GM19328 (cell line): ENCODE measurements around the gene PODXL.
"Not testable (repeated sequence)": the region's sequence is repeated elsewhere in the genome, so short reads cannot be mapped to it uniquely, and the experiment has no call there.

Source experiments
- ATAC-seq: cut with Tn5 transposase; IDR thresholded peaks from one replicate; pipeline ENCODE4 v1.9.1; 2021; ENCODE audit warnings: mild to moderate bottlenecking, moderate library complexity; ENCODE audit not compliant: unreplicated experiment

Gene PODXL

GRCh38 chr7:131538813-131539179 lies 17.6 kb downstream of the PODXL start:
- no peak for ATAC-seq

GRCh38 chr7:131538071-131538812 lies 18.2 kb downstream of the PODXL start:
- no peak for ATAC-seq

DNA sequence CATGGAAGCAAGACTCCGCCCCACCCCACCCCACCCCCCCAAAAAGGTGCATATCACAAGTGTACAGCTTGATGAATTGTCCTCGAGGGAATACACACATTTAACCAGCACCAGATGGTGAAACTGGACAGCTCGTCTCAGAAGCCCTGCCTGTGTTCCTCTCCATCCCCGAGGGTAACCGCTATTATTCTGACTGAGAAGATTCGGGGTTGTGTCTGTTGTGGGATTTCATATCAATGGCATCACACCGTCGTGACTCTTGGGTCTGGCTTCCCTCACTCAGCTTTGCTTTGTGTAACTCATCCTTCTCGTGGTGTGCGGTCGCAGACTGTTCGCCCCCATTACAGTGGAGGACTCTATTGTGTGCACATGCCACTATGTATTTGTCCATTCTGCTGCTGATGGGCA lies 18.9 kb downstream of the PODXL start:
- ATAC-seq, result no peak

GRCh38 chr7:131536361-131536849 lies 20.0 kb downstream of the PODXL start:
- ATAC-seq, result no peak

DNA sequence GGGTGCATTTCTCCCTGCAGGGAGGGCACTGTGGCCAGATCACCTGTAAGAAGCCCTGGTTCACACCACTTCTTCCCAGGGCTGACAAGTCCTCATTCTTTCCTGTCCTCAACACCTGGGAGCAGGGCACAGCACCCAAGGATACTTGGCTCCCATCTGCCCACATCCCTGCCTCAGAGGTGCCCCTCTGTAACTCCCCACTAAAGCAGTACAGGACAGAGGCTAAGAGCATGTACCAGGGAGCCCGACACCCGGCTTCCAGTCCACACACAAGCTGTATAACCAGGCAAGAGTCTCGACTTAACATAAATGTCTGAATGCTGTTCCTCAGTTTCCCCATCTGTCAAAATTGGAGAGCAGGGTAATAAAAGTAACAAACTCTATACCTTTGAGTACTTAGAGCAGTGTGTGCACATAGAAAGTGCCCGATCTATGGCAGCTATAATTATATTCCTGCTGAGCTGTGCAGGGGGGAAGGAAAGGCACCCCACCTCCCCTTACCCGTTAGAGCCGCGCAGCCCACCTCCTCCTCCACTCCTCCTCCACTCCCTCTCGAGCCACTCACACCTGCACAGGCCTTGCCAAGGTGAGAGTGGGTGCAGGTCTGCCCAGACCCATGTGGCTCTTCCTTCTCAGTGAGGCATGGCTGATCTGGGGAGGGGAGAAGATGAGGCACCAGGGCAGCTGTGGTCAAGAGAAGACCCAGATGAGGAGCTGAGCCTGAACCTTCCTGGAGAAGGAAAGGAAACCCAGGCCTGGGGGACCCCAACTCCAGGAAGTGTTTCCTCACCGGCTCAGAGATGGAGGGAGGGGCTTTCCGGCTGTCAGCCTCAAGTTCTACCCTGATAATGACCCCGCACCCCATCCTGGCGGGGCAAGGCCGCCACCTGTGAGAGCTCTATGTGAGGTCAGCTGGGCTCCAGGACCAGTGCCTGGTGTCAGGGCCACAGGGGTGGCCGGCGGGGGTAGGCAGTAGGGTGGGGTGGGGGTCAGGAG lies 22.6 kb downstream of the PODXL start:
- no peak for ATAC-seq

DNA sequence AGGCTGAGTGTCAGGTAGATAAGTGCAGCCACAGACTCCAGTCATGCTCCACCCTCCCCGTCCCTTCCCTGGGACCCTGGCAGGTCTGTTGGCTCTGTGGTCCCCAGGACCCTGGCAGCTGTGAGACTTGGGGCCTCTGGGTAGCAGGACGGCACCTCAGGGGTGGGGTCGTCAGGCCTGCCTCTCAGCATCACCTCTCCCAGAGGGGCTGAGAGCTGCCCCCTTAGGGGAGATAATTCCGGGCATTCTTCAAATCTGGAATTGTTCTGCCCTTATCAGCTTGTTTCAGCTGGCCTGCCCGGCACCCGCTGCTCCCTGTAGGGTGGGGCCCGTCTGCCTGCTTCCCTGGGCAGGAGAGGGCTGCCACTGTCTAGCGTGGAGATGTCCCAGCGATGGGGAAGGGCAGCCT lies 23.3 kb downstream of the PODXL start:
- ATAC-seq, result no peak

GRCh38 chr7:131532570-131533091 lies 23.8 kb downstream of the PODXL start:
- no peak for ATAC-seq

DNA sequence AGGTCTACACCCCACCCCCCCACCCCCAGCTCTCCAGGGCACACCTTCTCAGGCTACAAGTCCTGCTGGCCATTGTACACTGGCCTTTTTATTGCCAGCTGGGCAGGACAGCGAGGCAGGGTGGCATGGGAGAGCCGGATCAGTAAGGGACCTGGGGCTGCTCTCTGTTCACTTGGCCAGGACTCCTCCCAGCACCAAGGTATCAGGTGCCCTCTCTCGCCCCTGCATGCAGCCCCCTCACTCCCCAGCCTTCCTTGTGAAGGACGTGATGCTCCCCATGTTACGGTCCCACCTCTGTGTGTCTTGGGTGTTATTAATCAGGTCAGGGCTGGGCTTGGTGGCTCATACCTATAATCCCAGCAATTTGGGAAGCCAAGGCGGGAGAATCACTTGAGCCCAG lies 26.3 kb downstream of the PODXL start:
- no peak for ATAC-seq

- no peak for ATAC-seq
Measured at GRCh38 chr7:131529617-131530016, 26.8 kb downstream of the PODXL start.

GRCh38 chr7:131529179-131529578 lies 27.2 kb downstream of the PODXL start:
- ATAC-seq, result no peak

- ATAC-seq, result no peak
Measured at GRCh38 chr7:131527456-131527855, 29.0 kb downstream of the PODXL start.

- no peak for ATAC-seq
Measured at GRCh38 chr7:131525820-131526219, 30.6 kb downstream of the PODXL start.

GRCh38 chr7:131524703-131525102 lies 31.7 kb downstream of the PODXL start:
- no peak for ATAC-seq

DNA sequence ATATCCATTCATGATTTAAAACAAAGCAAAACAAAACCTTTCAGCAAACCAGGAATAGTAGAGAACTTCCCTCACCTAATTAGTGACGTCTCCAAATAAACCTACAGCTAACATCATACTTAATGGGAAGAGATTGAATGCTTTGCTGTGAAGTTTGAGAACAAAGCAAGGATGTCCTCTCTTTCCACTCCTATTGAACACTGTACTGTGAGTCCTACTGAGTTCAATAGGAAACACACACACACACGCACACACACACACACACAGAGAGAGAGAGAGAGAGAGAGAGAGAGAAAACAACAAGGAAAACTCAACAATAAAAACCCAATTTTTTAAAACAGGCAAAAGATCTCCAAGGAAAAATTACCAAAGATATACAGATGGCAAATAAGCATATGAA lies 32.3 kb downstream of the PODXL start:
- no peak for ATAC-seq

GRCh38 chr7:131522325-131522930 lies 34.0 kb downstream of the PODXL start:
- ATAC-seq, result no peak

- no peak for ATAC-seq
Measured at GRCh38 chr7:131521651-131522163, 34.7 kb downstream of the PODXL start.

DNA sequence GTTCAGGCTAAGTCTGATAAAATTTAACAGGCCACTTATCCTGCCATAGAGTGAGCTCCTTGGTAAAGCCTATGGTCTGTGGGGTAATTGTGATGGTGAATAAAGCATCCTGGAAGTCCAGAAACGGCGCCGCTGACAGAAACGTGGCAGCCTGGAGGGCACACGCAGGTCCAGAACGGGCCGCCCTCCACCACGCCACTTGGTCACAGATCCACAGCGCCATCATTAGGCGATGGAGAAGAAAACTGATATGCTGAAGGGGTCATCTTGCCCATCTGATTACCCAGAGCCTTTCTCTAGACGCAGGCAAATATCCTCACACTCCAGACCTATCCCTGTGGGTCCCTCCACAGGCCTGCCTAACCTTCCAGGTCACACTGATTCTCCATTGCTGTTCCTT lies 37.8 kb downstream of the PODXL start:
- ATAC-seq, result no peak

- ATAC-seq, result no peak
Measured at GRCh38 chr7:131517218-131517923, 39.1 kb downstream of the PODXL start.

- not testable (repeated sequence) for ATAC-seq
Measured at GRCh38 chr7:131515471-131515870, 41.0 kb downstream of the PODXL start.
